Measurements from ENCODE around the gene CCM2L.

GRCh38 chr20:31968291-31969126 lies 41.7 kb upstream of the CCM2L start:
- TF ChIP-seq CTCF (IDR thresholded peaks at IDR 0.05) (no peak), POLR2A (IDR thresholded peaks at IDR 0.05) (no peak)
